Measurements from ENCODE around the gene NAA35.
A peak's percentile ranks its signal among the peaks of the same experiment; 100 is the strongest.
"Not testable (repeated sequence)": the region's sequence is repeated elsewhere in the genome, so short reads cannot be mapped to it uniquely, and the experiment has no call there.

NAA35 gene

GRCh38 chr9:86034863-86035734 lies 94.2 kb downstream of the NAA35 start:
- DNase-seq, result peak; percentile 40

- DNase-seq, result no peak
These were observed 95.0 kb downstream of the NAA35 start for GRCh38 chr9:86035827-86036440.

GRCh38 chr9:86036555-86036954 lies 95.6 kb downstream of the NAA35 start:
- DNase-seq, result no peak

DNA sequence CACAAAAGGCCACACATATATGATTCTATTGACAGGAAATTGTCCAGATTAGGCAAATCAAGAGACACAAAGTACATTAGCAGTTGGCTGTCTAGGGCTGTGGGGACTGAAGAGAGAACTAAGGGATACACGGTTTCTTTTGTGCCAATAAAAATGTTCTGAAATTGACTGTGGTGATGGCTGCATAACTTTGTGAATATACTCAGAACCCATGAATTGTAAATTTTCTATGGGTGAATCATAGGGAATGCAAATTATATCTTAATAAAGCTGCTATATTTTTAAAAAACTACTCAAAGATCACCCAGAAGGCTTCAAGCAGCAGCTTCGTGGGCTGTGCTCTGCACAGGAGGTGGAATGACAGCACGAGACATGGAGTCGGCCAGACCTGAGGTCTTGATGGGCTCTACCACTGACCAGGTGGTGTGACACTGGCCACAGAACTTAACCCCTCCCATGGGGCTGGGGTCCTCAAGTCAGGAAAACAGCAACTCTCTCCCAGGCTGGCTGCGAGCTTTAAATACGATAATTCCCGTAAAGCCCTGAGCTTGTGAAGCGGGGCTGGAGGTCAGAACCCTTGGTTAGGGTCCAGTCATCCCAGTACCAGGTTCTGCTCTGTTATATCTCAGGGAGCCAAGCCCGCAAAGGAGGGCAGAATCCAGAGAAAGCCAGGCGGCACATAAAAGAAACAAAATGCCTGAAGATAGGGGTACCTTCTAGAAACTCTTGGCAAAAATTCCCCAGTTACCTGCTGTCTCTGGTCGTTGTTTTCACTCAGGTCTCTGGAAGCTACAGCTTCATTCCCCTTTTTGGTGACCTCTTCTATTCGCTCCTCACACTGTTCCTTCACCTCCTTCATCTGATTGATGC lies 99.3 kb downstream of the NAA35 start:
- DNase-seq, result peak; percentile 67

DNA sequence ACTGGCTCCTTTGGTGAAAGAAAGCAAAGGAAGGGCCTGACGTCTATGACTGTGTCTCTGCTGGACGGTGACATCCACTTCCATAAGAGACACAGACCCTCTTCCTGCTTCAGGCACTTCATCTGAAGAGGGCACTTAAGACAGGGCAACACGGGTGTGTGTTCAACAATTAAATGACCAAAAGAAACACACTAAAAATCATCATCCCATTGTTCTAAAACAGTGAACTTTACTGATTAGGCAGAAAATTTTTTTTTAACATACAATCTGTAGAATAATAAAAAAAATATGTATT lies 99.9 kb downstream of the NAA35 start:
- DNase-seq, result no peak

DNA sequence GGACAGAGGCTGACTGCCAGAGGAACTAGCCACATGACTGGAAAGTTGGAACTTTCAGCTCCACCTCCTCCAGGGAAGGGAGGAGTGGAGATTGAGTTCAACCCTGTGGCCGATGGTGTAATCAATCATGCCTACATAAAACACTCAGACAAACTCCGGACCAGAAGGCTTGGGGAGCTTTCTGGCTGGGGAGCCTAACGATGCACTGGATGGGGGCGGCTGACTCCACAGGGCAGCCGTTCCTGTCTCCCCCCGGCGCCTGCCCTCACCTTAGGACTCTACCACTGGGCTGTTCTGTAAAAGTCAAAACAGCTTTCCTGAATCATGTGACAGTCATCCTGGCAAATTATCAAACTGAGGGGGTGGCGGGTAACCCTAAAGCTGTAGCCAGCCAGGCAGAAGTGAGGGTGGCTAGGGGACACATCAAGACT lies 100.4 kb downstream of the NAA35 start:
- no peak for DNase-seq

DNA sequence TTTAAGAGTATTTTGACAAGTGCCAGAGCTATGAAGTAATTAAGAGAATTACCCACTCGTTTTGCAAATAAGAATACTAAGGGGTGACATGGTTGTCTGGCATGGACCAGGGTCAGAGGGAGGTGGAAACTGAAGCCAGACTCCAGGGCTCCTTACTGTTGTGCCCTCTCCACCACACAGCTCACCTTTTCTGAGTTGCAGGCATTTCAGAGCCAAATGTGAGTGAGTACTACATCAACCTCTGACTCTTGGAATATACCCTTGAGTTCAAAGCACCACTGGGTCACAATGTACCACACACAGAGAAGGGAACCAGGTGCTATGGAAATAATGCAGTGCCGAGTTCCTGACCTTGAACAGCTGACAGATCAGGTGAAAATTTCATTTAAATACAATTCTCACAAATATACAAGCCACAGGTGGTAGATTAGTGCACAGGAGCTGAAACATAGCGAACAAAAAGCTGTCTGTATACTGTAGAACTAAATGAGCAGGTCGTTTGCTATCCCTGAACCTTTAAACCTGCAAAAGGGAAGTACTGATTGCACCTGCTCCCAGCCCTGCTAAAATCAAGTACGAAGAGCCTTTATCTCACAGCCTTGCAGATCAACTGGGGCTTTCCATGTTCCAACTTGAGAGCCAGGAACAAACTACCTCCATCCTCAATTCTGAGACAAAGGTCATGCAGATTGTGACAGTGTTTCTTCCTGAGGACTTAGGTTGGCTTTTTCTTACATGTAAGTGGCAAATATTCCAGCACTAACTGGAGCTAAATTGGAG lies 101.4 kb downstream of the NAA35 start:
- no peak for DNase-seq

DNA sequence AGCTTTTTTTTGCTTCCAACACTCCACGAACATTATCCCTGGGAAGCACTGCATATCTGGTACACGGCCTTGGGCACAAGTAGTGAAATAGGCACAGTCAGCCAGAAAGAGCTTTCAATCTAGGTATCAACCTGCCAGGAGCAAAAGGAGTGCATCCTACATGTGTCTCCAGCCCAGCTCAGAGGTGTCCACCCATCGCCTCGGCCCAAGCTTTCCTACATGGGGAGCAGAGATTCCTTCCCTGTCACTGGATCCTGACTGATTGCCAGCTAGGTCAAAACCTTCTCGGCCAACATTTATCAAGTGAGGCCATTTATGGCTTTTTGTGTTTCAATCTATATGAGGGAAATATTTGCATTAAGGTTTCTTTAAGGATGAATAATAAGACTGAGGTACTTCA lies 102.6 kb downstream of the NAA35 start:
- no peak for DNase-seq

DNA sequence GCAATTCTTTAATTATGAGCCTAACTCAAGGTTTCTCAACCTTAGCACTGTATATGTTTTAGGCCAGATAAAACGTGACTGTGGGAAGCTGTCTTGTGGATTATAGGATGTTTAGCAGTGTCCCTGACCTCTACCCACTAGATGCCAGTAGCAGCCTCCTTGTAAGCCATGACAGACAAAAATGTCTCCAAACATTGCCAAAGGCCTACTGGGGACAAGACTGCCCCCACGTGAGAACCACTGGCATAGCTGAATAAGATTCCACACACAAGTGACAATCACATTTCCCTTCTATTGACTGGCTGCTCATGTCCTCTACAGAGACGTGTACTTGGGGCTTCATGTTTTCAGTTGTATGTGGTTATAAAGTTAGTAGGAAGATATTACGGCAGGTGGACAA lies 103.1 kb downstream of the NAA35 start:
- DNase-seq, result no peak

DNA sequence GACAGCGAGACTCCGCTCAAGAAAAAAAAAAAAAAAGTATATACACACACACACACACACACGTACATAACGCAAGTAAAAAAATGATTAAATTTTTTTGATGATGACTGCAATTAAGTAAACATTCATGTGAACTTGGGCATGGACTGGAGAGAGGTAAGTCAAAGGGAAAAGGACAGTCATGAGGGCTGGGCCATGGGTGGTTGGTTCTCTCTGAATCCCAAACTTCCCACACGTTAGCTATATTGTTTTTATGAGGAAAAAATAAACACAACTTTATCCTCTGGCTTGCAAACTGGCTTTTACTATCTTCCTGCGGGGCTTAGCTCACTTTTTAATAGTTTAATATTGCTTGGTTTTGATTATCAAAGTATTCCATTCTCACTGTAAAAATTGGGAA lies 104.7 kb downstream of the NAA35 start:
- no peak for DNase-seq

DNA sequence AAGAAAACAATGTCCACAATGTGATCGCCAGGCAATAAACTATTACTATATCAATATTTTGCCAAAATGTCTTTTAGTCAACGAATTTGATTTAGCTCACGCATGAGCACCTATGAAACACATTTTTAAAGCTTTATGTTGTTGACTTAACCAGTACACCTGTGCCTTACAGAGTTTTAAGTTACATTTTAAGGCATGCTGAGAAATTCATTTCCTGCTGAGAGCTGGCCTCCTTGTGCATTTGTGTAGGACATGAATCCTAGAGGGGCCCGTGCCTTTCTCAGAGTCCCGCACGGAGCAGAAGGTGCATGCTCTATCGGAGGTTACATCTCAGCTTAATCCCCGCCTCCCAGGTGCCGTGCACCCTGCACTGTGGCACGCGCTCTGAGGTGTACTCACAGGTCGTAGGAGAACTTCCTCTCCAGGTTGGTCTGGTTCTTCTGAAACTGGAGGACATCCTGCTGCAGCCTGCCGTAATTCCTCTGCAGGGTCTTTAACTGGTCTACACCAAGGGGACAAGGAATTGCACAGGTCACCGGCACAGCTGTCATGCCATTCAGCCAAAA lies 105.2 kb downstream of the NAA35 start:
- DNase-seq, result no peak

GRCh38 chr9:86046930-86047341 lies 106.0 kb downstream of the NAA35 start:
- DNase-seq, result no peak

- no peak for DNase-seq
These were observed 106.4 kb downstream of the NAA35 start for GRCh38 chr9:86047361-86047760.

- DNase-seq, result not testable (repeated sequence)
These were observed 107.2 kb downstream of the NAA35 start for GRCh38 chr9:86048018-86048742.

- no peak for DNase-seq
These were observed 111.9 kb downstream of the NAA35 start for GRCh38 chr9:86052556-86053468.

DNA sequence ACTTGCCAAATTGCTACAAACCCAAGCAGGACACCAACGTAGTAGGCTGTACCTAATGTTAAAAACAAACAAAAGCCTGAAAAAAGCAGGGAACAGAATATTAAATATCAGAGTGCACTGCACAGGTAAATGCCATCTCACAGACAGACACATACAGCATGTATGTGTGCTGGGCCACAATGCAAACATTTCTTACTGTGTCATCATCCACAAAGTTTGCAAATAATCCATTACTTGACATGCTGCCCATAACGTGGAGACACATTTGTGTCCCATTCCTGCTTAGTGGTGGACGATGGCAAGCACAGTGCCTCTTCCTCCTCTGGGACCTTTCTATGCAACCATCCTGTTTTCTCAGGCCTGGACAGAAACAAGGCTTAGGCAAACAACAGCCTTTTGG lies 113.7 kb downstream of the NAA35 start:
- no peak for DNase-seq

GRCh38 chr9:86057491-86057890 lies 116.5 kb downstream of the NAA35 start:
- DNase-seq, result no peak

GRCh38 chr9:86061972-86062739 lies 121.2 kb downstream of the NAA35 start:
- no peak for DNase-seq

GRCh38 chr9:86062845-86063693 lies 122.1 kb downstream of the NAA35 start:
- DNase-seq, result no peak
